Neutrophil (primary cell): ENCODE measurements around the gene TMC2.

Experiments
- H3K27ac ChIP-seq: fragments of 200-600 bp; sonication (generic); 2 replicates; pipeline ENCODE4 v1.5.1; 2016; ENCODE audit warnings: mild to moderate bottlenecking, moderate library complexity
- H3K27me3 ChIP-seq: fragments of 200-600 bp; sonication (generic); 2 replicates; pipeline ENCODE4 v1.6.0; 2016; ENCODE audit warnings: mild to moderate bottlenecking
- H3K36me3 ChIP-seq: fragments of 200-600 bp; sonication (generic); 2 replicates; pipeline ENCODE4 v1.5.1; 2017
- H3K4me1 ChIP-seq, 2 experiments: fragments of 200-600 bp in 1 of 2; sonication (generic) in 1 of 2; 1 replicate in 1 of 2; 2 replicates in 1 of 2; pipeline versions ENCODE4 v1.5.1 to v1.6.1; 2013 to 2016; ENCODE audit warnings: low read depth in 1 of 2, low read length in 1 of 2, mild to moderate bottlenecking in 1 of 2, moderate library complexity in 1 of 2; ENCODE audit not compliant: control insufficient read depth in 1 of 2, insufficient read depth in 1 of 2
- H3K4me3 ChIP-seq, 2 experiments: fragments of 200-600 bp in 1 of 2; sonication (generic) in 1 of 2; 1 replicate in 1 of 2; 2 replicates in 1 of 2; pipeline ENCODE4 v1.5.1; 2013 to 2016; ENCODE audit warnings: low read depth in 1 of 2, low read length in 1 of 2, mild to moderate bottlenecking in 1 of 2, moderate library complexity in 1 of 2
- H3K9me3 ChIP-seq: fragments of 200-600 bp; sonication (generic); 2 replicates; pipeline ENCODE4 v1.5.1; 2016
- CTCF ChIP-seq: fragments of 200-600 bp; sonication (generic); IDR thresholded peaks from 2 replicates; pipeline ENCODE4 v1.5.1; 2016; ENCODE audit warnings: antibody characterized with exemption

TMC2 gene

GRCh38 chr20:2690213-2690612 is 153.8 kb downstream of the TMC2 start:
- Histone ChIP-seq H3K4me1 (peaks cover 17 to 22% of the 10 kb centered on the region in 2 experiments), H3K4me3 (no peak overlapping the region), H3K36me3 (no peaks in the 10 kb centered on the region), H3K9me3 (no peaks in the 10 kb centered on the region), H3K27ac (no peak overlapping the region), H3K27me3 (peaks cover 81% of the 10 kb centered on the region)
- no peak for TF ChIP-seq CTCF

- Histone ChIP-seq H3K4me1 (peaks cover 14 to 19% of the 10 kb centered on the region in 2 experiments), H3K27me3 (peaks cover 86% of the 10 kb centered on the region), H3K4me3 (no peak overlapping the region), H3K9me3 (no peaks in the 10 kb centered on the region), H3K27ac (no peak overlapping the region), H3K36me3 (no peaks in the 10 kb centered on the region)
- TF ChIP-seq CTCF = no peak
Measured at GRCh38 chr20:2690718-2691117, 154.3 kb downstream of the TMC2 start.

DNA sequence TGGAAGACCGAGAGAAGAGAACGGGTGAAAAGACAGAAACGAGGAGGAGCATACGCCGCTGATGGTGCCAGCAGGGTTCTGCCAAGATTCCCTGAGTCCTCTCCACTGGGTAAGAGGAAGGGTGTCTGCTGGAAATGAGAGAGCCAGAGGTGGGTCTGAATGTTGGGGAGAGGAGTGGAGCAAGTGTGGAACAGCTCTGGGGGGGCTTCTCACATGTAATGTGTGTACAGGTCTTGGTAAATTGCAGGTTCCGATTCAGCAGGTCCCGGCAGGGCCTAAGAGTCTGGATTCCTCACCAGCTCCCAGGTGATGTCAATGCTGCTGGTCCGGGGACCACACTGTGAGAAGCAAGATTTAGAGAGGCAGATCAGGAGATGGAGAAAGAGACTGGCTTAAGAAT is 154.8 kb downstream of the TMC2 start:
- no peak overlapping the region for H3K4me3 ChIP-seq
- H3K27ac ChIP-seq = no peak overlapping the region
- no peak for TF ChIP-seq CTCF
- peaks cover 14 to 19% of the 10 kb centered on the region in 2 experiments for H3K4me1 ChIP-seq
- no peaks in the 10 kb centered on the region for H3K9me3 ChIP-seq
- no peaks in the 10 kb centered on the region for H3K36me3 ChIP-seq
- H3K27me3 ChIP-seq = peaks cover 90% of the 10 kb centered on the region
